ENCODE measurements around the gene FUT8. TPM values are rescaled to one million over a fixed set of nuclear protein-coding genes. Genes with fewer than 3 reads are reported as not detected.
"Not testable (repeated sequence)": the region's sequence is repeated elsewhere in the genome, so short reads cannot be mapped to it uniquely, and the experiment has no call there.

Gene FUT8
- total RNA-seq, 1 donor from 2014 or later = 11.5 TPM

DNA sequence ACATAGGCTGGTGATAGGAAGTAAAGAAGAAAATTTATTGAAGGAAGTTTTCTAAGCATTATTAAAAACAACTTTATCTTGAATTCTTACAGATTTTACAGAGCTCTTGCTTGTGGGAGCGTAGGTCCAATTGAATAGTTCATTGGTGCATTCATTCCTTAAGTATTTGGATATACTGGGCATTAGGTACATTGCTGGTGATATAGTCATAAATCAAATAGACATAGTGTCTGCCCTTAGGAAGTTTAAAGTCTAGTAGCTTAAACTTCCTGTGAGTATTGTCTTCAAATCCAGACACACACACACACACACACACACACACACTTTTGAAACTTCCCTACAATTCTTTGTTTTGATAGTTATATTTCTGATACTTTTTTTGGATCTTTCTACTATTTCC is 226.7 kb downstream of the FUT8 start:
- ATAC-seq (no peak), DNase-seq (no peak)
- intact Hi-C loops (cut with micrococcal nuclease) = no loop called here

DNA sequence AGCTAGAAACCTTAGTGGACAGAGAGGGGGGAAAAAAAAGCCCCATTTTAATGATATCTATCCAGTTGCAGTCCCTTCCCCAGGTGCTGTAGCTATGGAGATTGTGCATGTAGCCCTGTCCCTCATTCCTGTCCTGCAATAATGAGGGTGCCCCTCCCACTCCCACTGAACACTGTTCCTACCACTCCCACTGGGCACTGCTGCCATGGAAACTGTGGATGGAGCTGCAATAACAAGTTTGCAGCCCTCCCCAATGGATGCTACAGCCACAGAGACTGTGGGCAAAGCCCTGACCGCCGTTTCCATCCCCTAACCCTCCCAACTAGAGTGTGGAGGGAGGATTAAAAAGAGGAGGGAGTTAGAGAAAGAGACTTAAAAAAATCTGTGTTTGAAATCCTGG is 238.3 kb downstream of the FUT8 start:
- intact Hi-C loops (cut with micrococcal nuclease) = no loop called here
- DNase-seq (no peak), ATAC-seq (no peak)

DNA sequence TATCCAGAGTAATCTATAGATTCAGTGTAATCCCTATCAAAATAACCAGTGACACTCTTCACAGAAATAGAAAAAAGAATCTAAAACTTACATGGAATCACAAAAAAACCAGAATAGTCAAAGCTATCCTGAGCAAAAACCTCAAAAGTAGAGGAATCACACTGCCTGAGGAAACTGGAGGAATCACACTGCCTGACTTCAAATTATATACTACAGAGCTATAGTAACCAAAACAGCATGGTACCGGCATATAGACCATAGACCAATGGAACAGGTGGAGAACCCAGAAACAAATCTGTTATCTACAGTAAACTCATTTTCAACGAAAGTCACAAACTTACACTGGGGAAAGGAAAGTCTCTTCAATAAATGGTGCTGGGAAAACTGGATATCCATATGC is 244.0 kb downstream of the FUT8 start:
- ATAC-seq (no peak), DNase-seq (no peak)
- intact Hi-C loops (cut with micrococcal nuclease) = no loop called here

DNA sequence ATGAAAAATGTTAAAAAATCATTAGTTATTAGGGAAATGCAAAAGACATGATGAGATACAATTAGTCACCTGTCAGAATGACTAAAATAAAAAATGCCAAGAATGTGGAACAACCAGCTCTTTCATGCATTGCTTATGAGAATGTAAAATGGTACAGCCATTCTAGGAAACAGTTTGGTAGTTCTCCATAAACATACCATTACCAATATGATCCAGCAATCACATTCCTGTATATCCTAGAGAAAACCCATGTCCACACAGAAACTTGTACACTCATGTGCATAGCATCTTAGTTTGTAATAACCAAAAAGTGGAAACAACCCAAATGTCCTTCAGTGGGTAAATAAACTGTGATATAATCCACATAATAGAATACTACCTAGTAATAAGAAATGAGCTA is 245.7 kb downstream of the FUT8 start:
- intact Hi-C loops (cut with micrococcal nuclease) = no loop called here
- ATAC-seq (no peak), DNase-seq (no peak)

DNA sequence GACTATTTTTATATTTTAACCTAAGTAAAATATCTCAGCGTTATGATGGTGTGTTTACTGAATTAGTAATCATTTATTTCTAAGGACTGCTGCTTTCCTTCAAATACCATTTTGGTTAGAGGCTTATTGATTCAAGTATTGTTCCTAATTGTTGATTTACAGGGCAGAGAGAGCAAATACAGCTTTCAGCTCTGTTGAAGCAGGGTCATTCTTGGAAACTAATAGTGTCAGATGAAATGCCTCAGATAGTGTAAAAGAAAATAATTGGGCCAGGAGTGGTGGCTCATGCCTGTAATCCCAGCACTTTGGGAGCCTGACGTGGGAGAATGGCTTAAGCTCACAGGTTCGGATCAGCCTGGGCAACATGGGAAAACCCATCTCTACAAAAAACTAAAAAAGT is 249.3 kb downstream of the FUT8 start:
- intact Hi-C loops (cut with micrococcal nuclease) = no loop called here
- ATAC-seq (no peak), DNase-seq (no peak)

DNA sequence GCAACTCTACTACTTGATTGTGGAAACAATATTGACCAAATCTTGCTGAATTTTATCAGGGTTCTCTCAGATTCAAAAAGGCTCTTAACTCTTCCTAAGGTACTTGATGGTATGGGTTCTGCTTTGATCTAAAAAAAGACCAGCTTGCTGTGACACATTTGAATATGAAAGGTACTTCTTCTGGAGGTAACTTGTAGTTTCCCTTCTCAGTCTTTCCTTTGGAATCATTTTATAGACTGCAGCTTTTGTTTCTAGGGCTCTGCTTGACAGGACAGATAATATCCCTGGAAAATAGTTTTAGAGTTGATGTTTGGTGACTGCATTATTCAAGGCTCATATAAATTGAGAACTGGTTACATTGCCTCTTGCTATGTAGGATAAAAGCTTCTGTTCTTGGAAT is 251.9 kb downstream of the FUT8 start:
- ATAC-seq (no peak), DNase-seq (no peak)
- intact Hi-C loops (cut with micrococcal nuclease) = no loop called here

DNA sequence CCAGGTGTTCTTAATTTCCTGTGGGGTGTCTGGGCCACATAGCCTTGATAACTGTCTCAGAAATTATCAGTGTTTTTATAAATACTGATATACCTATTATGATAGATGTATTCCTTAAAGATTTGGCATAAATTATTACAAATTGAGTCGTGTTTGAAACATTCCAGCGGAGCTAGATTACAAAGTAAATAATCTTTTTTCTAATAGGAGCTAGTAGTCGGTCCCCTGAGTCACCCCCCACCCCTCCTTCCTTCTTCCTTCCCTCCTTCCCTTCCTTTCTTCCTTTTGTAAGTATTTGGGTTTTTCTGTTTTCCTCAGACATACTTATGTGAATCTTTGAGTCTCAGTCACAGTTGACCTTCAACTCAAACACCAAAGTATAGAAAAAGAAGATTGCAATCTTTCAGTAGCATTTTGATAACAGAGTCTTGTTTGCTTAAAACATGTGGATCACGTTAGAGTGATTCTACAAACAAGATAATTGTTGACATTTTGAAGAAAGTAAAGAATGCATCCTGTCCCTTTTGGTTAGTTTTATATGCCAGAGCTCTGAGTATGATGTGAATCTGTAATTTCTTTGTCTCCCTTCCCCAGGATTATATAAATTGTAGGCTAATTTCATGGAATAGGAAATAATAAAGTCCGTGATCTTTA is 264.0 kb downstream of the FUT8 start:
- ATAC-seq (no peak), DNase-seq (no peak)
- intact Hi-C loops (cut with micrococcal nuclease) = no loop called here

DNA sequence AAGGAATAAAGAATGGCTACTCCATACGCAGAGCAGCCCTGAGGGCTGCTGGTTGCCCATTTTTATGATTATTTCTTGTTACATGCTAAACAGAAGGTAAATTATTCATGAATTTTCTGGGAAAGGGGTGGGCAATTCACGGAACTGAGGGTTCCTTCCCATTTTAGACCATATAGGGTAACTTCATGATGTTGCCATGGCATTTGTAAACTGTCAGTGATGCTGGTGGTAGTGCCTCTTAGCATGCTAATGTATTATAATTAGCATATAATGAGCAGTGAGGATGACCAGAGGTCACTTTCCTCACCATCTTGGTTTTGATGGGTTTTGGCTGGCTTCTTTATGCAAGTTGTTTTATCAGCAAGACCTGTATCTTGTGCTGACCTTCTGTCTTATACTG is 273.0 kb downstream of the FUT8 start:
- DNase-seq (no peak), ATAC-seq (no peak)
- intact Hi-C loops (cut with micrococcal nuclease) = no loop called here

DNA sequence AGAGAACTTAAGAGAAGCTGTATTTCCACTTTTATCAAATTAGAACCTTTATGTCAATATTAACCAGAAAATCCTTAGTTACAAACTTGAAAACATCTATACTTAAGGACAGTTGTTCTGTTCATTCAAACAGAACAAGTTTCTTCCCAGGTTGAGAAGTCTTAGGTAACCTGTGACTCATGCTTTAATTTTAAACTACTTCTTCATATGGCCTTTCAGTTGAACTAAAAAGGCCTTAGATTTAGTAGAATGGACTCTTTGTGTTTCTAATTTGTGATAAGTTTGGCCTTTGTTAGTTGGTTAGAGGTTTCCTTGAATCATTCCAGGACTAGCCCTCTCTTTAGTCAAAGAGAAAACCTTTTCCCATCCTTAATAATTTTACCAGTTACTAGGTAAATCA is 274.2 kb downstream of the FUT8 start:
- ATAC-seq = no peak
- intact Hi-C loops (cut with micrococcal nuclease) = no loop called here
- DNase-seq = no peak

DNA sequence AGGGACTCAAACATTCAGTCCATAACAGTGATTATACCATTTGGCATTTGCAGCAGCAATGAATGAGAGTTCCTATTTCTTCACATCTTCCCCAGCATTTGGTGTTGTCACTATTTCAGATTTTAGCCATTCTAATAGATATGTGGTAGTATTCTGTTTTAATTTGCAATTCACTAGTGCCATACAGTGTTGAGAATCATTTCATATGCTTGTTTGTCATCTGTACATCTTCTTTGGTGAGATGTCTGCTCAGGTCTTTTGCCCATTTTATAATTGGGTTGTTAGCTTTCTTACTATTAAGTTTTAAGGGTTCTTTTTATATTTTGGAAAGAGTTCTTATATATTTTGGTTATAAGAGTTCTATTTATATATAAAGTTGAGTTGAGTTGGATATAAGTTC is 276.5 kb downstream of the FUT8 start:
- ATAC-seq (no peak), DNase-seq (no peak)
- intact Hi-C loops (cut with micrococcal nuclease) = no loop called here

DNA sequence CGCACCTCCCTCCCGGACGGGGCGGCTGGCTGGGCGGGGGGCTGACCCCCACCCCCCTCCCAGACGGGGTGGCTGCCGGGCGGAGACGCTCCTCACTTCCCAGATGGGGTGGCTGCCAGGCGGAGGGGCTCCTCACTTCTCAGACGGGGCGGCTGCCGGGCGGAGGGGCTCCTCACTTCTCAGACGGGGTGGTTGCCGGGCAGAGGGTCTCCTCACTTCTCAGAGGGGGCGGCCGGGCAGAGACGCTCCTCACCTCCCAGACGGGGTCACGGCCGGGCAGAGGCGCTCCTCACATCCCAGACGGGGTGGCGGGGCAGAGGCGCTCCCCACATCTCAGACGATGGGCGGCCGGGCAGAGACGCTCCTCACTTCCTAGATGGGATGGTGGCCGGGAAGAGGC is 280.0 kb downstream of the FUT8 start:
- intact Hi-C loops (cut with micrococcal nuclease); ATAC-seq; DNase-seq: not testable (repeated sequence)

DNA sequence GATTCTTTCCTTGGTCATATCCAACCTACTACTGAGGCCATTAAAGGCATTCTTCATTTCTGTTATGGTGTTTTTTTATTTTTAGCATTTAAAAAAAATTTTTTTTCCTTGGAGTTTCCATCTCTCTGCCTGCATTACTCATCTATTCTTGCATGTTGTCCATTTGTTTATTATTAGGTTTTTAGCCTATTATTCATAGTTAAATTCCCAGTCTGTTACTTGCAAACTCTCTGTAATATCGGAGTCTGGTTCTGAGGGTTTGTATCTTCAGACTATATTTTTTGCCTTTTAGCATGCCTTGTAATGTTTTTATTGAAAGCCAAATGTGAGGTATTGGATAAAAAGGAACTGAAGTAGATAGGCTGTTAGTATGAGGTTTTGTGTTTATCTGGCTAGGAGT is 284.3 kb downstream of the FUT8 start:
- no peak for ATAC-seq
- intact Hi-C loops (cut with micrococcal nuclease) = no loop called here

DNA sequence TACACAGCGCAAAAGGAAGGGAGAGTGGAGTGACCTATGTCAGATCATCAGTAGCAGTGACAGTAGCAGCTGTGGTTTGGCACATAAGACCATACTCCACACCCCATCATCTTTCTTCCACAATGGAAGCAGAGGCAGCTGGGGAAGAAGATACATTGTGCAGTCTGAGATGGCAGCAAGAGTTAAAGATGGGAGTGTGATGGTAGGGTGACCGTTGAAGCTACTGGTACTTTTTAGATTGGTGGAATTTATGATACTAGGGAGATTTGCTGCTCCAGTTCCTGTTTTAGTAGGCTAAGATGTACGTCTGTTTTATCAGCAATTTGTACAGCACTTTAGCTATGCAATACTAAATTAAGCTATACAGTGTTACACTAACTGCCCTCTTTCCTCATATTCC is 291.0 kb downstream of the FUT8 start:
- intact Hi-C loops (cut with micrococcal nuclease) = no loop called here
- no peak for ATAC-seq
- DNase-seq = no peak

More for the DNA sequence above, 284.3 kb downstream of the FUT8 start:
- no peak for DNase-seq

DNA sequence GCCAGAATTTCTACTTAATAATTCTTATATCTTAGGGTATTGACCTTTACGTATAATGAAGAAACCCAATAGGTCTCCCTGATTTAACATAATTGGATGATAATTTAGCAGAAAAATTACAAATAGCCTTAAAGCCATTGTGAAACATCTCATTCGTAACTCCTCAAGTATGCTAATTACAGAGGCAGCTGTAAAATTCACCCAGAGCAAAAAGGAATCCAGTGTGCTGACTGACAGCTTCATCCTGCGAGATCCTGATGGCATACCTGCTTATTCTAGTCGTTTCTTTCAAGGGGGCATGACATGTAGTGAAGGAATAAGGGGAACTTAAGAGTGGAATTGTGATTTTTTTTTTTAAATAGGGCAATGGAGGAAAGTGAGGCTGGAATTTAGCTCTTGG is 291.5 kb downstream of the FUT8 start:
- DNase-seq (no peak), ATAC-seq (no peak)
- intact Hi-C loops (cut with micrococcal nuclease) = no loop called here

DNA sequence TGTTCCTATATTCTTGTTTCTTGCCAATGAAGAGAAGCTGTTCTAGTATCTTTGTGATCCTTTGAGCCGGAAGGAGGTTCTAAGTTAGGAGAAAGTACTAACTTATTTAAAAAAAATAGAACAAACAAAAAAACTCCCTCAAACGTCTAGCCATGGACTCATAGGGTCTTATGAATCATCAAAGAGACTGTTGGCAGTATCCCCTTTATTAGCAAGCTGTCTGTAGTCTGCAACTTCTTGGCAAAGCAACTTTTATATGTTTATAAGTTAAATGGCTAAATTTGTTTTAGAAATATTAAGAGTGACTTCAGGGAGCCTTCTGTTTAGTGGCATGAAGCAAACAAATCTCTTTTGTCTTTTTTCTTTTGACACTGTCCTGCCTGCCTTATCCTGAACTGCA is 291.9 kb downstream of the FUT8 start:
- intact Hi-C loops (cut with micrococcal nuclease) = no loop called here
- DNase-seq = no peak
- ATAC-seq = no peak

DNA sequence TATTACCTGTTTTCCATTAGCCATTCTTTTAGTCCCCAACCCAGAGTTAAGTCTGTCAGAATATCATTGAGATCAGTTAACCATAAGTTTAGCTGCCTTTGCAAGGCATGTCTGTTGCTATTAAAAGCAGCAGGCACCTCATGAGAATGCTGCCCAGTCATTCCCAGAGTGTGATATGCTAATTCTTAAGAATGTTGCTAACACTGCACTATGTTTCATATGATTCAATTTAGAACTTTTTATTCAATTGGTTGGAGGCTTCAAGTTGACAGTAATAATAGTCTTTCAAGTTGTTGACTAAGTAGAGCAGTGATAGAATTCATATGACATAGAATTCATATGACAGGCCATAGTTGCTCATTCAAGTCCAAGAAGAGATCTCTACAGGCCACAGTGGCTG is 292.3 kb downstream of the FUT8 start:
- ATAC-seq = peak; percentile 53
- intact Hi-C loops (cut with micrococcal nuclease) = no loop called here
- no peak for DNase-seq

DNA sequence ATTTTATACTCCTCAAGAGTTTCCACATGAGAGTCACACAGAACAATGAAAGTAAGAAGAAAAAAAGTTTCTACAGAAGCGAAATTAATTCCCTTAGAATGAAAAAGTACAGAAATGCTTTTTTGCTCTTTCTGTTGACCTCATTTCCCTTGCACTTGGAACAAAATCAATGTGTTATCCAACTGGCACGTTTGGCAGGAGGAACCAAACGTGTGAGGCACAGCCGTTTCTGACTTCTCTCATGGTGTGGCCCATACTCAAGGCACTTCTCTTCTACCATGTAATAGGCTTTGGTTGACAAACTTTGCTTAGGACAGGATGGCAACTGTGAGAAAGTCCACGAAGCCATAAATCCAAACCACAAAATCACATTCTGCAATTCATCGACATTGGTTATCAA is 297.0 kb downstream of the FUT8 start:
- ATAC-seq (no peak), DNase-seq (no peak)
- intact Hi-C loops (cut with micrococcal nuclease) = no loop called here

DNA sequence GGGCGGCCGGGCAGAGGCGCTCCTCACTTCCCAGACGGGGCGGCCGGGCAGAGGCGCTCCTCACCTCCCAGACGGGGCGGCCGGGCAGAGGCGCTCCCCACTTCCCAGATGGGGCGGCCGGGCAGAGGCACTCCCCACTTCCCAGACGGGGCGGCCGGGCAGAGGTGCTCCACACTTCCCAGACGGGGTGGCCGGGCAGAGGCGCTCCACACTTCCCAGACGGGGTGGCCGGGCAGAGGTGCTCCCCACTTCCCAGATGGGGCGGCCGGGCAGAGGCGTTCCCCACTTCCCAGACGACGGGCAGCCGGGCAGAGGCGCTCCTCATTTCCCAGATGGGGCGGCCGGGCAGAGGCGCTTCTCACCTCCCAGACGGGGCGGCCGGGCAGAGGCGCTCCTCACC is 304.3 kb downstream of the FUT8 start:
- ATAC-seq; DNase-seq; intact Hi-C loops (cut with micrococcal nuclease): not testable (repeated sequence)

DNA sequence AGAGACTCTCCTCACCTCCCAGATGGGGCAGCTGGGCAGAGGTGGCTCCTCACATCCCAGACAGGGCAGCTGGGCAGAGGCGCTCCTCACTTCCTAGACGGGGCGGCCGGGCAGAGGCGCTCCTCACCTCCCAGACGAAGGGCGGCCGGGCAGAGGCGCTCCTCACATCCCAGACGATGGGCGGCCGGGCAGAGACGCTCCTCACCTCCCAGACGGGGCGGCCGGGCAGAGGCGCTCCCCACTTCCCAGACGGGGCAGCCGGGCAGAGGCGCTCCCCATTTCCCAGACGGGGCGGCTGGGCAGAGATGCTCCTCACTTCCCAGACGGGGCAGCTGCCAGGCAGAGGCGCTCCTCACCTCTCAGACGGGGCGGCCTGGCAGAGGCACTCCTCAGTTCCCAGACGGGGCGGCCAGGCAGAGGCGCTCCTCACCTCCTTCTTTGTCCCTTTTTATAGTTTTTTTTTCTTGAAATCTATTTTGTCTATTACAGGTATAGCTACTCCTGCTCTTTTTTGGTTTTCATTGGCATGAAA is 304.9 kb downstream of the FUT8 start:
- DNase-seq; ATAC-seq; intact Hi-C loops (cut with micrococcal nuclease): not testable (repeated sequence)

DNA sequence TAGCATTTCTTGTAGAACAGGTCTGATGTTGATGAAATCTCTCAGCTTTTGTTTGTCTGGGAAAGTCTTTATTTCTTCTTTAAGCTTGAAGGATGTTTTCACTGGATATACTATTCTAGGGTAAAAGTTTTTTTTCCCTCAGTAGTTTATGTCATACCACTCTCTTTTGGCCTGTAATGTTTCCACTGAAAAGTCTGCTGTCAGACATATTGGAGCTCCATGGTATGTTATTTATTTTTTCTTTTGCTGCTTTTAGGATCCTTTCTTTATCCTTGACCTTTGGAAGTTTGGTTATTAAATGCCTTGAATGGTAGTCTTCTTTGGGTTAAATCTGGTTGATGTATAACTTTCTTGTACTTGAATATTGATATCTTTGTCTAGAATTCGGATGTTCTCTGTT is 306.1 kb downstream of the FUT8 start:
- ATAC-seq (no peak), DNase-seq (no peak)
- intact Hi-C loops (cut with micrococcal nuclease) = no loop called here

DNA sequence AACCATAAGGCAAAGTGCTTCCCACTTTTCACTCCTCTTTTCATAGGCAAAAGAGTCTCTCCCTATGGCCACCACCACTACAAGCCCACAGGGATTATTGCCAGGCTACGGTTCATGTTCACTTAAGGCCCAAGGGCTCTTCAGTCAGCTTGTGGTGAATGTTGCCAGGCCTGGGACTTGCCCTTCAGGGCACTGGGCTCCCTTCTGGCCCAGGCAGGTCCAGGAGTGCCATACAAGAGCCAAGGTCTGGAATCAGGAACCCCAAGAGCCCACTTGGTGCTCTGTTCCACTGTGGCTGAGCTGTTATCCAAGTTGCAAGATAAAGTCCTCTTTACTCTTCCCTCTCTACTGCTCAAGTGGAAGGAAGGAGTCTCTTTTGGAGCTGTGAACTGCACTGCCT is 307.6 kb downstream of the FUT8 start:
- DNase-seq = no peak
- no peak for ATAC-seq
- intact Hi-C loops (cut with micrococcal nuclease) = no loop called here

DNA sequence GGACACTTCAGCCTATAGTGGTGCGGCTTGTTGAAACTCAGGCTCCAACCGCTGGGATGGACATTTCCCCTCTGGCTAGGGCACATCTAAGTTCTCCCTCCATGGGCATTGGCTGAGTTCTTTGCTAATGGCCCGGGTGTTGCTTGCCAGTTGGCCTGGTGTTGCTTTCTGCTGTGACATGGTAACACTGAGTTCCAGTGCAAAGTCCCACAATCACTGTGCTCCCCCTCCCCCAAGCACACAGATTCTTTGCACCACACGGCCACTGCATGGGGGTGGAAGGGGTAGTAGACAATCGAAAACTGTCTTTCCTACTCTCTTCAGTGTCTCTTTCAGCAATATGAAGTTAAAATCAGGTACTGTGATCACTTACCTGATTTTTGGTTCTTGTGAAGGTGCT is 308.2 kb downstream of the FUT8 start:
- no peak for ATAC-seq
- no peak for DNase-seq
- intact Hi-C loops (cut with micrococcal nuclease) = no loop called here
